Transverse colon (tissue), 4 donors: Measurements from ENCODE around the gene PPIG. TPM values are rescaled to one million over a fixed set of nuclear protein-coding genes. Genes with fewer than 3 reads are reported as not detected.
"Not testable (repeated sequence)": the region's sequence is repeated elsewhere in the genome, so short reads cannot be mapped to it uniquely, and the experiment has no call there.

Experiments used
- DNase-seq: peaks from one replicate; pipeline ENCODE4 v3.0.0-alpha.2; 2019
- H3K27ac ChIP-seq, 4 donors: fragments of 200-600 bp; sonication (generic); 2 replicates each; pipeline ENCODE4 v1.5.1; 2016 to 2018; ENCODE audit warnings: inconsistent platforms in 4 of 4
- H3K27me3 ChIP-seq: fragments of 200-600 bp; sonication (generic); 2 replicates; pipeline ENCODE4 v1.5.1; 2017; ENCODE audit warnings: inconsistent platforms
- H3K36me3 ChIP-seq, 4 donors: fragments of 200-600 bp; sonication (generic); 2 replicates each; pipeline ENCODE4 v1.5.1; 2017 to 2019; ENCODE audit warnings: inconsistent platforms in 4 of 4
- H3K4me1 ChIP-seq, 4 donors: fragments of 200-600 bp; sonication (generic); 2 replicates each; pipeline ENCODE4 v1.5.1; 2017 to 2020; ENCODE audit warnings: inconsistent platforms in 4 of 4
- H3K4me3 ChIP-seq, 4 donors: fragments of 200-600 bp; sonication (generic); 1 replicate in 1 of 4; 2 replicates in 3 of 4; pipeline versions ENCODE4 v1.5.1 to v1.6.1; 2017 to 2019; ENCODE audit warnings: inconsistent platforms in 4 of 4
- H3K9me3 ChIP-seq, 2 donors: fragments of 200-600 bp; sonication (generic); 2 replicates each; pipeline ENCODE4 v1.5.1; 2017 to 2019; ENCODE audit warnings: inconsistent platforms in 2 of 2
- EP300 ChIP-seq: sonication (generic); formaldehyde crosslinking; IDR thresholded peaks from one replicate; pipeline ENCODE4 v1.6.1; 2017; ENCODE audit warnings: antibody characterized with exemption, low read depth
- POLR2A ChIP-seq: fragments of 450-650 bp; IDR thresholded peaks from one replicate; pipeline ENCODE4 v1.6.1; 2016; ENCODE audit warnings: antibody characterized with exemption, mild to moderate bottlenecking, moderate library complexity
- POLR2AphosphoS5 ChIP-seq, 3 donors: sonication (generic); formaldehyde crosslinking; IDR thresholded peaks; one replicate each; pipeline ENCODE4 v1.6.1; 2016; ENCODE audit warnings: antibody characterized with exemption in 3 of 3
- WGBS, 2 donors: methylation state at CpG; one replicate each; pipeline ENCODE4 v1.1.5; 2018; ENCODE audit warnings: low coverage in 1 of 2; 5-methylcytosine and 5-hydroxymethylcytosine counted together
- in situ Hi-C, 4 donors: fragments of 200-750 bp; cut with MboI; loops; one replicate each; pipeline versions ENCODE4 v1.15.0 to v1.15.1; 2017; ENCODE audit warnings: low sequenced_read_pairs in 3 of 4, low pct_ligation_motif_present in 1 of 4, low pct_unique_long_range_greater_than_20kb in 1 of 4
- intact Hi-C: fragments of 100-400 bp; cut with DNase I; formaldehyde crosslinking; loops from one replicate; pipeline ENCODE4 v1.15.1; 2023; ENCODE audit warnings: low total_unique reads
- total RNA-seq, 4 donors: library from RNA; depleted of rRNA; stranded (reverse); fragments of >200 nt; gene quantifications; one replicate each; pipeline ENCODE4 v1.1.0, GENCODE V29; 2016
- TF ChIP-seq, protein P1 (sequence below), 5 experiments: fragments of 200-600 bp in 3 of 5; fragments of 450-650 bp in 2 of 5; sonication (generic) in 3 of 5; IDR thresholded peaks; 1 replicate in 2 of 5; 2 replicates in 3 of 5; pipeline ENCODE4 v1.5.1; 2016 to 2017; ENCODE audit warnings: antibody characterized with exemption in 5 of 5, inconsistent platforms in 3 of 5, mild to moderate bottlenecking in 2 of 5, moderate library complexity in 1 of 5

PPIG gene
- total RNA-seq, 4 donors from 2014 or later: 25.9 to 55.7 (median 44.4) TPM

DNA sequence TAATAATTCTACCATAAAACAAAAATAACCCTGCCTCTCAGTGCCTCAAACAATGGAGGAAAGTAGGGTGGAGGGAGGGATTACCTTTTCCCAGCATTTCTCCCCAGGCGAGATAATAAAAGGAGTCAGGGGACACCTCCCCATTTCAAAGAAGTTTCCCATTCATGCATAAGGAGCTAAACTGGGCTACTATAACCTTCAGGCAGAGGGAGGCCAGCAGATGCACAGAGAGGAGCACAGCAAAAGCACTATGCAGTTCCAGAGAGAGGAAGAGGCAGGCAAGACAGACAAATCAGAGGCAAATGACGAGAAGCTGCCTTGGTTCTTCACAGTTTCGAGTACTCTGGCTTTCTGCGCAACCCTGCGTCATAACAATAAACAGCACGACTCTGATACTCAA, 92.7 kb downstream of the PPIG start:
- in situ Hi-C loops (no loop called here), intact Hi-C loops (no loop called here)
- no peak for DNase-seq
- TF ChIP-seq, protein P1, sequence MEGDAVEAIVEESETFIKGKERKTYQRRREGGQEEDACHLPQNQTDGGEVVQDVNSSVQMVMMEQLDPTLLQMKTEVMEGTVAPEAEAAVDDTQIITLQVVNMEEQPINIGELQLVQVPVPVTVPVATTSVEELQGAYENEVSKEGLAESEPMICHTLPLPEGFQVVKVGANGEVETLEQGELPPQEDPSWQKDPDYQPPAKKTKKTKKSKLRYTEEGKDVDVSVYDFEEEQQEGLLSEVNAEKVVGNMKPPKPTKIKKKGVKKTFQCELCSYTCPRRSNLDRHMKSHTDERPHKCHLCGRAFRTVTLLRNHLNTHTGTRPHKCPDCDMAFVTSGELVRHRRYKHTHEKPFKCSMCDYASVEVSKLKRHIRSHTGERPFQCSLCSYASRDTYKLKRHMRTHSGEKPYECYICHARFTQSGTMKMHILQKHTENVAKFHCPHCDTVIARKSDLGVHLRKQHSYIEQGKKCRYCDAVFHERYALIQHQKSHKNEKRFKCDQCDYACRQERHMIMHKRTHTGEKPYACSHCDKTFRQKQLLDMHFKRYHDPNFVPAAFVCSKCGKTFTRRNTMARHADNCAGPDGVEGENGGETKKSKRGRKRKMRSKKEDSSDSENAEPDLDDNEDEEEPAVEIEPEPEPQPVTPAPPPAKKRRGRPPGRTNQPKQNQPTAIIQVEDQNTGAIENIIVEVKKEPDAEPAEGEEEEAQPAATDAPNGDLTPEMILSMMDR (IDR thresholded peaks at IDR 0.05): no peak
- TF ChIP-seq POLR2A (no peak), EP300 (no peak), POLR2AphosphoS5 (IDR thresholded peaks at IDR 0.05) (no peak)
- 88 to 92% methylated on average over 6 of the region's 6 CpGs for WGBS, 2 donors
- H3K9me3 ChIP-seq: no peaks in the 10 kb centered on the region
- H3K27me3 ChIP-seq: no peaks in the 10 kb centered on the region
- H3K27ac ChIP-seq: no peak overlapping the region
- H3K4me1 ChIP-seq: no peaks in the 10 kb centered on the region
- H3K4me3 ChIP-seq: no peak overlapping the region
- no peaks in the 10 kb centered on the region for H3K36me3 ChIP-seq

- 77 to 80% methylated on average over 3 of the region's 3 CpGs for WGBS, 2 donors
- H3K27ac ChIP-seq: no peak overlapping the region
- DNase-seq: no peak
- in situ Hi-C loops: no loop called here
- intact Hi-C loops: no loop called here
- H3K4me3 ChIP-seq: no peak overlapping the region
- TF ChIP-seq, protein P1 (IDR thresholded peaks at IDR 0.05): no peak
- no peak for TF ChIP-seq EP300
- no peak for TF ChIP-seq POLR2AphosphoS5 (IDR thresholded peaks at IDR 0.05)
- TF ChIP-seq POLR2A: no peak
- no peaks in the 10 kb centered on the region for H3K9me3 ChIP-seq
- no peaks in the 10 kb centered on the region for H3K4me1 ChIP-seq
- no peaks in the 10 kb centered on the region for H3K27me3 ChIP-seq
- H3K36me3 ChIP-seq: no peaks in the 10 kb centered on the region
Observed at GRCh38 chr2:169683054-169683424, 98.9 kb downstream of the PPIG start.

DNA sequence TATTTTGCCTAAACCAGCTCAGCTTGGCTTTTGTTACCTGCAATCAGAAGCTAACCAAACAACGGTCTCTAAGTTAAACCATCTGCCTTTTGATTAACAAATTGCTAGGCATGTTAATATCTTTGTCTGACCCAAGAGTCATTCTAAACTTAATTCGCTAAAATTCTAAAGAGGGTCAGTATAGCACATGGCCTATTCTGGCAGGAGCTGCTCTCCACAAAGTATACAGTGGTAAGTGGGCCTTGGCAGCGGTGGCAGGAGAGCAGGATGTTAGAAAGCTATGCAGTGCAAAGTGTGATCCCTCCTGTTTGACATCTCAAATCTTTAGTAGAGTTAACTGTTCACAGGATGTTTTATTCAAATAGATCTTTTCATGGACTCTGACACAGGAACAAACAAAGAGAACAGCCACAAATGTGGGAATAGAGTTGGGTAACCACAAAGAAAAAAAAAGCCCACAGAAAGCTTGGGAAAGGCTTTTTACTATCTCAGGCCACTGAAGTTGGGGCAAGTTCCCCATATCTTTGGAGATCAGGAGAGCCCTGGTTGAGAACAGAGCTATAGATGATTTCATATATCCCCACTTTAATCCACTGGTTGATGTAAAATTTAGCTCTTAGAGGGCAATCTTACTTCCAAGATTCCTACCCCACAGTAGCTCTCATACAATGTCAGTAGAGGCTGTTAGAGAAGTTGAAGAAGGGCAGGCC, 99.4 kb downstream of the PPIG start:
- in situ Hi-C loops (no loop called here), intact Hi-C loops (no loop called here)
- Histone ChIP-seq H3K27ac (no peak overlapping the region), H3K4me3 (no peak overlapping the region), H3K27me3 (no peaks in the 10 kb centered on the region), H3K4me1 (no peaks in the 10 kb centered on the region), H3K36me3 (no peaks in the 10 kb centered on the region), H3K9me3 (no peaks in the 10 kb centered on the region)
- TF ChIP-seq EP300 (no peak), POLR2A (no peak), POLR2AphosphoS5 (IDR thresholded peaks at IDR 0.05) (no peak)
- TF ChIP-seq, protein P1 (IDR thresholded peaks at IDR 0.05): no peak
- 72% methylated on average over 3 of the region's 3 CpGs for WGBS, 2 donors
- no peak for DNase-seq

- Histone ChIP-seq H3K4me1 (no peaks in the 10 kb centered on the region), H3K9me3 (no peaks in the 10 kb centered on the region), H3K27me3 (no peaks in the 10 kb centered on the region), H3K27ac (no peak overlapping the region), H3K4me3 (no peak overlapping the region), H3K36me3 (no peaks in the 10 kb centered on the region)
- no peak for DNase-seq
- TF ChIP-seq POLR2AphosphoS5 (IDR thresholded peaks at IDR 0.05) (no peak), POLR2A (no peak), EP300 (no peak)
- TF ChIP-seq, protein P1 (IDR thresholded peaks at IDR 0.05): no peak
- in situ Hi-C loops: no loop called here
- WGBS, 2 donors: 67 to 87% methylated on average over 3 of the region's 3 CpGs
- intact Hi-C loops: no loop called here
Observed at GRCh38 chr2:169684135-169684565, 100.0 kb downstream of the PPIG start.

- H3K27me3 ChIP-seq, in situ Hi-C loops: not testable (repeated sequence)
Observed at GRCh38 chr2:169684712-169685111, 100.6 kb downstream of the PPIG start.

GRCh38 chr2:169686825-169687224, 102.7 kb downstream of the PPIG start:
- WGBS, 2 donors: 80 to 83% methylated on average over 4 of the region's 4 CpGs
- H3K4me3 ChIP-seq, H3K27ac ChIP-seq, H3K4me1 ChIP-seq, DNase-seq, H3K36me3 ChIP-seq, H3K27me3 ChIP-seq, H3K9me3 ChIP-seq, in situ Hi-C loops: not testable (repeated sequence)
- intact Hi-C loops: loop anchor here (1.0 kb wide), 1 partner anchor 17 kb away; no protein-coding TSS in a partner anchor

More at GRCh38 chr2:169684712-169685111, 100.6 kb downstream of the PPIG start:
- H3K4me3 ChIP-seq, H3K27ac ChIP-seq, H3K9me3 ChIP-seq, H3K4me1 ChIP-seq, H3K36me3 ChIP-seq, DNase-seq, intact Hi-C loops: not testable (repeated sequence)
- 90 to 94% methylated on average over 2 of the region's 2 CpGs for WGBS, 2 donors

- H3K27me3 ChIP-seq, H3K27ac ChIP-seq, H3K9me3 ChIP-seq, H3K4me1 ChIP-seq, H3K4me3 ChIP-seq, DNase-seq, in situ Hi-C loops, H3K36me3 ChIP-seq: not testable (repeated sequence)
- intact Hi-C loops: loop anchor here (1.0 kb wide), 1 partner anchor 28 kb away; no protein-coding TSS in a partner anchor
Observed at GRCh38 chr2:169687943-169688342, 103.8 kb downstream of the PPIG start.
